ENCODE measurements around the gene OR13G1.
"Not testable (repeated sequence)": the region's sequence is repeated elsewhere in the genome, so short reads cannot be mapped to it uniquely, and the experiment has no call there.

OR13G1 gene

GRCh38 chr1:247679639-247680038 is at the start of gene OR13G1:
Gene OR13G1 (minus strand): TSS chr1:247679739. CDS start chr1:247673041, 6,698 bp downstream.
- DNase-seq, result no peak

GRCh38 chr1:247721222-247721621 is 41.7 kb upstream of the OR13G1 start:
- no peak for DNase-seq

- DNase-seq, result no peak
Observed at GRCh38 chr1:247716546-247716945, 37.0 kb upstream of the OR13G1 start, which contains the start of gene OR6F1. Gene OR6F1 (minus strand): TSS chr1:247716646. CDS start chr1:247712755, 3,891 bp downstream.

GRCh38 chr1:247713753-247714152 is 34.2 kb upstream of the OR13G1 start:
- DNase-seq, result no peak

GRCh38 chr1:247710681-247711080 is 31.1 kb upstream of the OR13G1 start:
- DNase-seq, result not testable (repeated sequence)

GRCh38 chr1:247701338-247701737 is 21.8 kb upstream of the OR13G1 start:
- no peak for DNase-seq

- DNase-seq, result peak; percentile 46
Observed at GRCh38 chr1:247681288-247681897, 1.9 kb upstream of the OR13G1 start.

- no peak for DNase-seq
Observed at GRCh38 chr1:247680171-247680570, 632 bp upstream of the OR13G1 start.

GRCh38 chr1:247669225-247669624 is 10.3 kb downstream of the OR13G1 start:
- no peak for DNase-seq

GRCh38 chr1:247656221-247656875 is 23.2 kb downstream of the OR13G1 start:
- no peak for DNase-seq

- no peak for DNase-seq
Observed at GRCh38 chr1:247653040-247653439, 26.5 kb downstream of the OR13G1 start.

GRCh38 chr1:247647864-247648263 is 31.7 kb downstream of the OR13G1 start:
- peak; percentile 6 for DNase-seq

- peak; percentile 85 for DNase-seq
Observed at GRCh38 chr1:247646867-247647266, 32.7 kb downstream of the OR13G1 start.

GRCh38 chr1:247642742-247643141 is 36.8 kb downstream of the OR13G1 start:
- no peak for DNase-seq

GRCh38 chr1:247639381-247639981 is 40.1 kb downstream of the OR13G1 start:
- no peak for DNase-seq

GRCh38 chr1:247638781-247639180 is 40.8 kb downstream of the OR13G1 start:
- DNase-seq, result no peak

GRCh38 chr1:247638011-247638410 is 41.5 kb downstream of the OR13G1 start:
- DNase-seq, result no peak

GRCh38 chr1:247627951-247628350 is 51.6 kb downstream of the OR13G1 start:
- DNase-seq, result no peak
